GM18867 (cell line): ENCODE results near the gene TMEM130.

ENCODE experiments used
- ATAC-seq: cut with Tn5 transposase; IDR thresholded peaks from one replicate; pipeline ENCODE4 v1.9.1; 2021; ENCODE audit warnings: mild to moderate bottlenecking, moderate library complexity; ENCODE audit not compliant: unreplicated experiment

The TMEM130 gene

GRCh38 chr7:98869597-98870120 is at the start of gene TMEM130:
Gene TMEM130, minus strand, starts transcription at chr7:98870014. Its CDS starts 153 bp downstream, at chr7:98869861.
- ATAC-seq, result no peak

DNA sequence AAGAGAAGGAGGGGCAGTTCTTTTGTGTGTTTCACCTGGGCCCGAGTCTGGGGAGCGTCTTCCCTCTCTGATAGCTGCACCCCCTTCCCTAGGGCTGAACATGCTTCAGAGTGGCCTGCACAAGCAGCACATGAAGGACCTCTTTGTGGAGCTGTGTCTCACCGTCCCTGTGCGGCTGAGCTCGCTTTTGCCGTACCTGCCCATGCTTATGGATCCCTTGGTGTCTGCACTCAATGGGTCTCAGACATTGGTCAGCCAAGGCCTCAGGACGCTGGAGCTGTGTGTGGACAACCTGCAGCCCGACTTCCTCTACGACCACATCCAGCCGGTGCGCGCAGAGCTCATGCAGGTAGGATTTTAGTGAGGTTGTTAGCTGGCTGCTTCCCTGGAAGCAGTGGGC is 47.5 kb upstream of the TMEM130 start:
- no peak for ATAC-seq

DNA sequence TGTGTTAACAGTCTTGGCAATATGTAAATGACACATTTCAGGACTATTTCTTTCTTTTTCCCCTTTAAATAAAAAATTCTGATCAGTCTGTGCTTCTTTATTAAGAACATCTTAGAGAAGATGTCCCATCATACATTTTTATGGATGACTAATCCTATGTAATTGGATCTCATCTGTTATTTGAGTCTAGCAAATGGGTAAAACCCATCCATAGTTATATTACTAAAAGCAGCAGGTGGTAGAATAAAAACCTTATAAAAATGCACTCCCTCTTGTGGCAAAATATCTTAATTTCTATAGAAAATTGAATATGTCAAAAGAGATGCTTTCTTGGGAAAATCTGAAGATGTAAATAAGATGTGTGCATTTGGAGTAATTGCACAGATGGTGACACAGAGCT is 43.8 kb upstream of the TMEM130 start:
- no peak for ATAC-seq

DNA sequence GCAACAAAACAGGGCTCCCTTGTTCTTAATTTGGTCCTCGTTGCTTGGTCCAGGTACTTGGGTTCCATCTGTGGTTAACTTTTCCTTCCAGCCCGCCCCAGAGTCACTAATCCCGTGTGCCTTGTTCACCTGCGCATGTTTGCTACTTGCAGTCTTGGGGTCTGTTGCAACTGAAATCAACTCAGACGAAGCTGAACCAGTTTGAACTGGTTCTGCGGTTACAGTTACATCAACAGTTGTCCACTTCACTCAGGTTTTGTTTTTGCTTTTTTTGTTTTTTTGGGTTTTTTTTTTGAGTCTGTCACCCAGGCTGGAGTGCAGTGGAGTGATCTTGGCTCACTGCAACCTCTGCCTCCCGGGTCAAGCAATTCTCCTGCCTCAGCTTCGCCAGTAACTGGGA is 43.2 kb upstream of the TMEM130 start:
- no peak for ATAC-seq

- ATAC-seq, result no peak
Measured at GRCh38 chr7:98911916-98912315, 42.1 kb upstream of the TMEM130 start.

DNA sequence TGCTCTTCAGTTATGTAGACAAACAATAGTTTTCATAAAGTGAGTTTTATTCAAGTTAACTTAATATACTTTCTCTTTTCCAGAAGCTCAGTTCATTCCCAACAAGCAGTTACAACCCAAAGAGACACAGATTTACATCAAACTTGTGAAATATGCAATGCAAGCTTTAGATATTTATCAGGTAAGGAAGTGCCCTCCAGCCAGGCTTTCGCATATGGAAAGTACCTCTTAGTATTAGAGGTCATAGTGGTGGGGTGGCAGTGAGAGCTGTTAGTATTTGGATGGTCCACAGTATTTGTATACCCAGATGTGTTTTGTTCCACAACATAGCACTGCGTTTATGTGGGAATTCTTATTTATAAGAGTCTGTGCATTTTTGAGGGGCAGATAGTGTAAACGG is 40.6 kb upstream of the TMEM130 start:
- ATAC-seq, result no peak

DNA sequence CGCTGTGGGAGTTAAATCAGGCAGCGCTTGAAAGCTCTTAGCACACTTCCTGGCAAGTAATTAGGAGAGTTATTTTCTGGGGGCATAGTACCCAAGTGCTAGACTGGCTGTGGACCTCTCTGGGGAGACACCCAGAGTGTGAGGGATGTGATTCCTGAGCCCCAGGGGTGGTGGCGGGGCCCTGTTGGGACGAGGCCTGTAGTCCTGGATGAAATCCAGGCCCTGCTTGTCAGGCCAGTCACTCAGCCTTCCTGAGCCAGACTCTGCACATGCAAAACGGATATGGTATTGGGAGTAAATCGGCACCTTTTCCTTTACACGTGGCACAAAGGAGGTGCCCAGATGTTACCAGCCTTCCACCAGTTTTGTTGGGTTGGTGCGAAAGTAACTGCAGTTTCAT is 39.7 kb upstream of the TMEM130 start:
- ATAC-seq, result no peak

DNA sequence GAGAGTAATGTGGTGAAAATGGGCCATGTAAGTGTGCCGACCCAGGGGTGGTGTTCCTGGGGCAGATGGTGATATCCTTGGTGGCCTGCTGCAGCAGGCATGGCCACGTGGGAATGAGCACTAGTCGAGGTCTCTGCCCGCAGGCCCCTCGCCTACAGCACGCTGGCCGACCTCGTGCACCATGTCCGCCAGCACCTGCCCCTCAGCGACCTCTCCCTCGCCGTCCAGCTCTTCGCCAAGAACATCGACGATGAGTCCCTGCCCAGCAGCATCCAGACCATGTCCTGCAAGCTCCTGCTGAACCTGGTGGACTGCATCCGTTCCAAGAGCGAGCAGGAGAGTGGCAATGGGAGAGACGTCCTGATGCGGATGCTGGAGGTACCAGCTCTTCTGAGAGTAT is 38.8 kb upstream of the TMEM130 start:
- no peak for ATAC-seq

DNA sequence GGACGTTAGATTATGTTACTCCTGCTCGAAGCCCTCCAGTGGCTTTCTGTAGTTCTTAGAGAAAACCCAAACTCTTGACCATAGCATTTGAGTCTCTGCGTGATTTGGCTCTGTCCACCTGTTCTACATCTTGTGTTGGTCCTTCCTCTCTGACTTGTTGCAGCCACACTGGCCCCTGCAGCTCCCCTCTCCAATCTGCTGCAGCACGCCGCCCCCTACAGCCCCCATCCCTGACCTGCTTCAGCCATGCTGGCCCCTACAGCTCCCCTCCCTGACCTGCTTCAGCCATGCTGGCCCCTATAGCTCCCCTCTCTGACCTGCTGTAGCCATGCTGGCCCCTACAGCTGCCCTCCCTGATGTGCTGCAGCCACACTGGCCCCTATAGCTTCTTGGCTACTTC is 37.8 kb upstream of the TMEM130 start:
- ATAC-seq, result no peak

DNA sequence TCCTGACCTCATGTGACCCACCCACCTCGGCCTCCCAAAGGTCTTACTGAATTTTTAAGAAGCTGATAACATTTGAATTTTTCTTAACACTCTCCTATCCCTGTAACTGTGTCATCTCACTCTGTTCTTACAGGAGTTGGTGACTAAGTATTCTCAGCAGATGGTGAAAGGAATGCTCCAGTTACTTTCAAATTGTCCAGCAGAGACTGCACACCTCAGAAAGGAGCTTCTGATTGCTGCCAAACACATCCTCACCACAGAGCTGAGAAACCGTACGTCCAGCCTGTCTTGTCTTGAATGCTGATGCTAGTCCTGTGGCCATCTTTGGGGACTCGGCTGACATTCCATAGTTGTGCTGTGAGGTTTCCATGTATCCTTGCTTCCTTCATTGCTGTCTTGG is 33.4 kb upstream of the TMEM130 start:
- no peak for ATAC-seq

GRCh38 chr7:98902523-98902922 is 32.7 kb upstream of the TMEM130 start:
- no peak for ATAC-seq

DNA sequence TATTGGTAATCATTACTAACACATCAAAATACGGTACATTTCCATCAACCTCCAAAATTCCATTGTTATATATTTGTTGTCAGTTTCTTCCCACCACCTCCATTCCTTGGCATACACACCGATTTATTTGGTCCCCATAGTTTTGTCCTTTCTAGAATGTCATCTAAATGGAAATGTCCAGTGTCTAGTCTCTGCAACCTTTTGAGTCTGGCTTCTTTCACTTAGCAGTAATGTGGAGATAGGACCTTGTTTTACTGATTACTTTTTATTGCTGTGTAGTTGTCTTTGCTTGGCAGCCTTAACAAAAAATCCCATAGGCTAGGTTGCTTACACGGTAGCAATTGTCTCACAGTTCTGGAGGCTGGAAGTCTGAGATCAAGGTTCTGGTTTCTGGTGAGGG is 31.0 kb upstream of the TMEM130 start:
- ATAC-seq, result no peak

DNA sequence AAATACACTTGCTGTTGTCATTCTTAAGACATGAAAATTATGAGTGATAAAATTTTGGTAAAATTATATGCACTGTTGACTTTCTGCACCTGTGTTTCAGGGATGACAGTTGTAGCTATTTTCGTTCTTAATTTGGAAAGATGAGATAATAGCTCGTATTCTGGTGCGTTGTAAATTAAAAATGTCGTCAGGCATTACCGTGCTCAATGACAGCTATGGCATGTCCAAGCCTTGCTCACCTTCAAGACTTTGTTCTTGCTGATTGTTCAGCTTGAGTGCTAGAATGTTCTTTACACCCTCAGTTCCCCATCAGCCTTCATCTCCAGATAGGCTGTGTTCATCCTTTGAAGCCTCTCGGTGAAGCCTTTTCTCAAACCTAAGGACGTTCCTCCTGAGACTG is 30.0 kb upstream of the TMEM130 start:
- ATAC-seq, result no peak

- no peak for ATAC-seq
Measured at GRCh38 chr7:98892609-98893008, 22.8 kb upstream of the TMEM130 start.

- no peak for ATAC-seq
Measured at GRCh38 chr7:98887038-98887437, 17.2 kb upstream of the TMEM130 start.

DNA sequence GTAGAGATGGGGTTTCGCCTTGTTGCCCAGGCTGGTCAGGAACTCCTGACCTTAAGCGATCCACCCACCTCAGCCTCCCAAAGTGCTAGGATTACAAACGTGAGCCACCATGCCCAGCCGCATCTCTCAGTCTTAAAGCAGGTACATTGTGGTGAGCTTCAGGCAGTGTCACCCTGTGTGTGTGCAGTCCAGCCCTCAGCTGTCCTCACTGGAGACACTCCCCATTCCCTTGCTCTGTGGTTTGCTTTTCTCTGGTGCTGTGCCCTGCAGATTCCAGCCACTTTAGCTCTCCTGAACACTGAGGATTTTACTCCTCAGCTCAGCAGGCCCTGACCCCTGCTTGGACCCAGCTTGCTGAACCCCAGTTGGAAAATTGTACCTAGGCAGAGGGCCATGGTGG is 14.6 kb upstream of the TMEM130 start:
- no peak for ATAC-seq

DNA sequence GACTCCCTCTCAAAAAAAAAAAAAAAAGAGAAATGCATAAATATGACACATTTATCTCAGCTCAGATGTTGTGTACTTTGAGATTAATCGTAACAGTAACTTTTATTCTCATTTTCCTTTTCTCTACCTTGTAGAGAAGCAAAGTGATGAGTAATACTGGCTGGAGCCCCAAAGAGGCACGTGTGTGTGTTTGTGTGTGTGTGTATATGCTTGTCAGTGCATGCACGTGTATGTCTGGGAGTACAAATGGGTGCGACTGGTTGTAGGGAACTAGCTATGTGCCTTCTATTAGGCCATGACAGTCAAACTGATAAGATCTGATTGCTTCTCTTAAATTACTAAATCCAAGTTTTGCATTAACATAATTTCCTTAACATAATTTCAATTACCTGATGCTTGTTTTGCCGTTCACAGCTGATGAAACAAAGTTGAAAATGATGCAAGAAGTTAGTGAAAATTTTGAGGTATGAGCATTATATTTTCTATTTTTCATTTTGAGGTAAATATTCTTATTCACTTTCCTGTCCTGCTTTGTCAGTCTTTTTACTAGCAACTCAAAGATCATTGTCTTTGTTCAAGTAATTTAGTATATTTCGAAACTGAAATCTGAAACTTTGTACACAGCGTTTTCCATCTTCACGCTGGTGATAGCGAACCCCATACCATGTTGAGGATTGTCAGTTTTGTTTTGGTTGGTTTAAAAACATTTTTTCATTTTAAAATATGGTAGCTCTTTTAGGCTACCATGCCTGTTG is 11.9 kb upstream of the TMEM130 start:
- no peak for ATAC-seq

DNA sequence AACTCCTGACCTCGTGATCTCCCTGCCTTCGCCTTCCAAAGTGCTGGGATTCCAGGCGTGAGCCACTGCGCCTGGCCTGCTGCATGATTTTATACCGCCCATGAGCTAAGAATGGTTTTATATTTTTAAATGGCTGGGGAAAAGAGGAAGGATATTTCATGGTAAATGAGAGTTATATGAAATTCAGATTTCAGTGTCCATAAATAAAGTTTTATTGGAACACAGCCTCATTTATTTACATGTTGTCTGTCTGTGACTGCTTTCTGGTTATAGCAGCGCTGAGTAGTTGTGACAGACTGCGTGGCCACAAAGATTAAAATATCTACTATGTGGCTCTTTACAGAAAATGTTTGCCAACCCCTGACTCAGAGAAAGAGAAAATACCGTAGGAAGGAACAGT is 10.7 kb upstream of the TMEM130 start:
- ATAC-seq, result no peak

DNA sequence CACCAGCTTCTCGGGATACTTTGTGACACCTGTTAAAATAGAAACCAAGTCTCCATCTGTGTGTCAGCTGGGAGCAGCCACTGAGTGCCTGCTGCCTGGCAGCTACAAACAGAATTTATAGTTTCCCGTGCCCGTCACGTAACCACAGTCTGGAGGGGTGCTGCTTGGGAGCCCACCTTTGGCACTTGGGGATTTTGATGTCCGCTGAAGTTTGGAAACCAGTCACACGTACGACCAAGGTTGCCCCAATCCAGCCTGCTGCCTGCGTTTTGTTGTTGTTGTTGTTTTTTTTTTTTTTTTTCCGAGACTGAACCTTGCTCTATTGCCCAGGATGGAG is 10.1 kb upstream of the TMEM130 start:
- no peak for ATAC-seq

- ATAC-seq, result peak; percentile 76
Measured at GRCh38 chr7:98879198-98879978, 9.6 kb upstream of the TMEM130 start.

DNA sequence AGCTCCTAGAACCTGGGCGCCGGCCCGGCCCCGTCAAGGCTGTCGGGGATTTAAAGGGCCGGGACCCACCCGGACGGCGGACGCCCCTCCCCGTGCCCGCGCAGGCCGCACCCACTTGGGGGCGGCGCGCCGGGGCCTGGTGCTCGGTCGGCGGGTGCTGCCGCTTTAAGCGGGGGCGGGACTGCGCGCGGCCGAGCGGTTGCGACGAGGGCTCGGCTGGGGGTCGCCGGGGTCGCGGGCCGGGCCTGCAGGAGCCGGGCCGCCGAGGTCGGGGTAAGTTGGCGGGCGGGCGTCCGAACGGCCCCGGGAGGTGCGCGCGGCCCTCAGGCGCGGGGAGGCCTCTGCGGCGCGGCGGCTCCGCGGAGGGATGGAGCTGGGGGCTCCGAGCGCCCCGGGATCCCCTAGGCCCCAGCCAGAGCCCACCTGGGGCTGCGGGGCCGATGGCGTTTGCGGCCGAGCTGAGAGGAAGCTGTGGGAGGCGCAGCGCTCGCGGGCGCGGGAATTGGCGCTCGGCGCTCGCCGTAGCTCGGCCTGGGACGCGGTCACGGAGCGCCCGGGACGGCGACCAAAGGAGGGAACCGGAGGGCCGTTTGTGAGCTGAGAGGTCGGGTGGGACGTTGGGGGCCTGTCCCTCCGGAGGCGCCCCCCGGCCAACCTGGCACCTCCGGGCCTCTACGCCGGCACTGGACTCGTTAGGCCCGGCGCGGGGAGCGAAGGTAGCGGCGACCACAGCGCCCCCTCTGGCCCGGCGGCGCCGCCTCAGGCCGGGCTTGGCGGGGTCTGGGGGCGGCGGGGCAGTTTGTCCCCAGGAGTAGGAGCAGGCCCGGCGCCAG is 8.8 kb upstream of the TMEM130 start, which contains the start of gene TRRAP:
TRRAP (plus strand) TSS at position 168 of the 833 bp plus-strand sequence. CDS start 2,619 bp downstream, outside the sequence.
- peak; percentile 64 for ATAC-seq
